Measurements from ENCODE around the gene PIK3R5. TPM values are rescaled to one million over a fixed set of nuclear protein-coding genes. Genes with fewer than 3 reads are reported as not detected.

The PIK3R5 gene
- total RNA-seq, 1 donor from 2014 or later = 0.25 TPM

GRCh38 chr17:8904201-8904600 lies 61.3 kb downstream of the PIK3R5 start:
- no peaks in the 10 kb centered on the region for H3K9me3 Mint-ChIP-seq
- H3K36me3 Mint-ChIP-seq = no peaks in the 10 kb centered on the region
- H3K4me1 Mint-ChIP-seq = no peaks in the 10 kb centered on the region
- H3K27ac Mint-ChIP-seq = no peak overlapping the region
- no peak for TF ChIP-seq CTCF (IDR thresholded peaks at IDR 0.05; ENCODE audit: unreplicated experiment)
- no peak for DNase-seq (ENCODE audit: low spot score in 2 of 2, unreplicated experiment in 2 of 2)
- no peak overlapping the region for H3K4me3 Mint-ChIP-seq
- peaks cover 49% of the 10 kb centered on the region for H3K27me3 Mint-ChIP-seq (ENCODE audit: low read depth)

- no peaks in the 10 kb centered on the region for H3K9me3 Mint-ChIP-seq
- peaks cover 64% of the 10 kb centered on the region for H3K27me3 Mint-ChIP-seq (ENCODE audit: low read depth)
- H3K27ac Mint-ChIP-seq = no peak overlapping the region
- peak in 1 of 2 experiments; percentile 11 for DNase-seq (ENCODE audit: low spot score in 2 of 2, unreplicated experiment in 2 of 2)
- no peaks in the 10 kb centered on the region for H3K36me3 Mint-ChIP-seq
- no peaks in the 10 kb centered on the region for H3K4me1 Mint-ChIP-seq
- no peak overlapping the region for H3K4me3 Mint-ChIP-seq
- TF ChIP-seq CTCF (IDR thresholded peaks at IDR 0.05; ENCODE audit: unreplicated experiment) = no peak
Observed at GRCh38 chr17:8900626-8901585, 64.6 kb downstream of the PIK3R5 start.

- Mint-ChIP-seq H3K4me3 (no peak overlapping the region), H3K27me3 (ENCODE audit: low read depth) (peaks cover 64% of the 10 kb centered on the region), H3K4me1 (no peaks in the 10 kb centered on the region), H3K36me3 (no peaks in the 10 kb centered on the region), H3K27ac (no peak overlapping the region), H3K9me3 (no peaks in the 10 kb centered on the region)
- no peak for TF ChIP-seq CTCF (IDR thresholded peaks at IDR 0.05; ENCODE audit: unreplicated experiment)
- DNase-seq (ENCODE audit: low spot score in 2 of 2, unreplicated experiment in 2 of 2) = no peak
Observed at GRCh38 chr17:8900207-8900606, 65.3 kb downstream of the PIK3R5 start.

- Mint-ChIP-seq H3K4me3 (no peak overlapping the region), H3K27ac (no peak overlapping the region), H3K36me3 (no peaks in the 10 kb centered on the region), H3K9me3 (no peaks in the 10 kb centered on the region), H3K4me1 (peaks cover 5% of the 10 kb centered on the region), H3K27me3 (ENCODE audit: low read depth) (peaks cover 57% of the 10 kb centered on the region)
- TF ChIP-seq CTCF (IDR thresholded peaks at IDR 0.05; ENCODE audit: unreplicated experiment) = no peak
- no peak for DNase-seq (ENCODE audit: low spot score in 2 of 2, unreplicated experiment in 2 of 2)
Observed at GRCh38 chr17:8898636-8899035, 66.9 kb downstream of the PIK3R5 start.

GRCh38 chr17:8898126-8898525 lies 67.4 kb downstream of the PIK3R5 start:
- DNase-seq (ENCODE audit: low spot score in 2 of 2, unreplicated experiment in 2 of 2) = no peak
- peaks cover 5% of the 10 kb centered on the region for H3K4me1 Mint-ChIP-seq
- peaks cover 56% of the 10 kb centered on the region for H3K27me3 Mint-ChIP-seq (ENCODE audit: low read depth)
- no peak overlapping the region for H3K27ac Mint-ChIP-seq
- H3K4me3 Mint-ChIP-seq = no peak overlapping the region
- H3K36me3 Mint-ChIP-seq = no peaks in the 10 kb centered on the region
- TF ChIP-seq CTCF (IDR thresholded peaks at IDR 0.05; ENCODE audit: unreplicated experiment) = no peak
- no peaks in the 10 kb centered on the region for H3K9me3 Mint-ChIP-seq

Data from mesothelial cell of epicardium (in vitro differentiated cells).